GM18520 (cell line): ENCODE results near the gene USP37.

Experiments used
- ATAC-seq: cut with Tn5 transposase; IDR thresholded peaks from one replicate; pipeline ENCODE4 v1.9.1; 2021; ENCODE audit not compliant: unreplicated experiment

The USP37 gene

GRCh38 chr2:218434456-218434855 lies 133.7 kb downstream of the USP37 start:
- ATAC-seq, result no peak

DNA sequence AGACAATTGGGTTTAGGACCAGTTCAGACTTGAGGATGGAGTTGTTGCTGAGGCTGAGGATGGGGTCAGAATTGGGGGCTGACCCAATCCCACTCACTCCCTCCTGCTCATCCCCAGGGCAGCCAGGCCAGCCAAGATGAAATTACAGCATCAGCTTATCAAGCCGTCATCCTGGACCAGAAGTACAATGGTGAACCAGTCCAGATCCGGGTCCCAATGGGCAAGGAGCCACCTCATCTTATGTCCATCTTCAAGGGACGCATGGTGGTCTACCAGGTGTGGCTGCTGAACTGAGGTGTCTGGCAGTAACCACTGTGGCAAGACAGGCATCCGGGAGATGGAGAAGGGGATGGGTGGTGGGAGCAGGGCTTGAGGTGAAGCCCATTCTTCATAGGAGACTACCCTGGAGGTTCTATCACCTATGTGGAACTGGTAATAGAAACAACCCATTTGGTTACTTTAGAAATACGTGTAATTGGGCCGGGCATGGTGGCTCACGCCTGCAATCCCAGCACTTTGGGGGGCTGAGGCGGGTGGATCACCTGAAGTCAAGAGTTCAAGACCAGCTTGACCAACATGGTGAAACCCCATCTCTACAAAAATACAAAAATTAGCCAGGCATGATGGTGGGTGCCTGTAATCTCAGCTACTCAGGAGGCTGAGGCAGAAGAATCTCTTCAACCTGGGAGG lies 135.3 kb downstream of the USP37 start:
- no peak for ATAC-seq

GRCh38 chr2:218431878-218432277 lies 136.3 kb downstream of the USP37 start:
- no peak for ATAC-seq

- ATAC-seq, result no peak
These were observed 137.4 kb downstream of the USP37 start for GRCh38 chr2:218430721-218431120.

- ATAC-seq, result no peak
These were observed 138.0 kb downstream of the USP37 start for GRCh38 chr2:218429911-218430692.

DNA sequence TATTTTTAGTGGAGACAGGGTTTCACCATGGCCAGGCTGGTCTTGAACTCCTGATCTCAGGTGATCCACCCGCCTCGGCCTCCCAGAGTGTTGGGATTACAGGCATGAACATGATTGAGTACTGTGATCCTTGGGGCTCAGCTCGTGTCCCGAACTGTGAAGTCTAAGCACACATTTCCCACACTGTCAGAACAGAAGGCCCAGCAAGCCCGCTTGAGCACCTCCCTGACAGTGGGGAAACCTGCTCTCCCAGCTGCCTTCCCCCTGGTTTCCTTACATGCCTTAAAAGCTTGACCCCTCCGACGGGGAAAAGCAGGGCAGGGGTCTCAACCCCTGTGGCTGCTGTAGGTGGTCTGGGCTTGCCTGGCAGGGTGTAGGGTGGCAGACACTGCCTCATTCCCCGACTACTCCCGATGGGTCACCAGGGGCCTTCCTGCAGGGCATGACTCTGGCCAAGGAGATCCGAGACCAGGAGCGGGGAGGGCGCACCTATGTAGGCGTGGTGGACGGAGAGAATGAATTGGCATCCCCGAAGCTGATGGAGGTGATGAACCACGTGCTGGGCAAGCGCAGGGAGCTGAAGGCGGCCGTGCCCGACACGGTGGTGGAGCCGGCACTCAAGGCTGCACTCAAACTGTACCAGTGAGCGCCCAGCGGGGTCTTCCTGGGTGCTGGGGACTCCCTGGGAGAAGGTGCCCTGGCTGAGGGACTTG lies 139.1 kb downstream of the USP37 start:
- ATAC-seq, result no peak

GRCh38 chr2:218427741-218428140 lies 140.4 kb downstream of the USP37 start:
- ATAC-seq, result no peak

- no peak for ATAC-seq
These were observed 142.6 kb downstream of the USP37 start for GRCh38 chr2:218425531-218425930.

DNA sequence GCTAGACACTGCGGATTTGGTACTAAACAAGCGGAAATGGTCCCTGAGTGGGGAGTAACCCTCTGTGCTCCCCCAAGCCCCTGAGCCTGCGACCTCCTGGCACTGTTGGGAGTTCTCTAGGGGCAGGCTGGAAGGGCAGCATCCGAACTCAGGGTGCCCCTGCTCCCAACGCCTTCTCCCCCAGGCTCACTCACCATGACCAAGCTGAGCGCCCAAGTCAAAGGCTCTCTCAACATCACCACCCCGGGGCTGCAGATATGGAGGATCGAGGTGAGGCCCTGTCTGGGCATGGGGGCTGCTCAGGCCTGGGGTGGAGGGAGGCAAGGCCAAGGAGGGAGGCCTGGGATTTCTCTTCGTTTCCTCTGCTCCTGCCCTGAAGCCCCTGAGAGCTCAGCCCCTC lies 144.6 kb downstream of the USP37 start:
- ATAC-seq, result no peak

DNA sequence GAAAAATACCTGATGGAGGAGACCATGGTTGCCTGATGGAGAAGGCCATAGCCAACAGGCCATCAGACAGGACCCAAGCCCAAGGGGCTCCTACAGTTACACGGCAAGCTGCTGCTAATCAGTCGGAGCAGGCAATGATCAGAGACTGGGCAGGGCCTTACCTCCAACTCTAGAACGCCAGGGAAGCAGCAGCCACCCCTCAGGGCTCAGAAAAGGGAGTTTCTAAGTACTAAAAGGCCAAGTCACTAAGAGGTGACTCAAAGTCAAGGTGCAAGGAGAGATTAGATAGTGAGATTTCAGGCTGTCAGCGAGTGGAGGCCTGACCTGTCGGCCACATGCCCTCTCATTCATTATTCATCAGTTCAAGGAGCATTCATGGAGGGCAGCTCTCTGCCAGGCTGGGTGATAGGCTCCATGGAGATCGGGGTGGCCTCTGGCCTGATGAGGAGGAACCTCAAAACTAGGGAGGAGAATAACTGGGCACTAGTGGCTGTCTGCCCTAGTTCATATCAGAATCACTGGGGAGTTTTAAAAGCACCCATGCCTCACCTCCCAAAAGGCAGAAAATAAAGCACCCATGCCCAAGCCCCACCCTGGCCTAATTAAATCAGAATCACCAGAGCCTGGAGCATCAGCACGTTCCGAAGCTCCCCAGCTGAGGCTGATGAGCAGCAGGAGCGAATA lies 145.6 kb downstream of the USP37 start:
- ATAC-seq, result no peak

GRCh38 chr2:218421027-218421426 lies 147.1 kb downstream of the USP37 start:
- no peak for ATAC-seq

GRCh38 chr2:218419630-218420216 lies 148.4 kb downstream of the USP37 start:
- no peak for ATAC-seq

GRCh38 chr2:218418717-218419458 lies 149.3 kb downstream of the USP37 start, which contains the start of gene VIL1:
Gene VIL1, plus strand, starts transcription at chr2:218419123. Its CDS starts 4,656 bp downstream, at chr2:218423779.
- no peak for ATAC-seq

DNA sequence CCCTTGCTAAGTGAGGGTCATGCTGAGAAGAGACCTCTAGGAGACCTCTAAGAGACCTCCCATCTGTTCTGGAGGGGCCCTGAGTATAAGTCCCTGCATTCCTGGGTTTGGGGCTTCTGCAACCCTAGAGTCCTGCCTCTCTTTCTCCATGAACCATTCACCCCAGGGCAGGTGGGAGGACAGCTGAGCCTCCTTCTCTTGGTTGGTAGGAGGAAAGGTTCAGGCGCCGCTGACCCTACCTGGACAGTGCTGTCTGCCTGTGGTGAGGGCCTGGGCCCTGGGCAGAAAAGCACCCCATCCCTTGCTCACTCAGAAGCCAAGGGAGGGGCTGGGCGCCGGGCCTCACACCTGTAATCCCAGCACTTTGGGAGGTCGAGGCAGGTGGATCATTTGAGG lies 149.8 kb downstream of the USP37 start:
- ATAC-seq, result no peak

DNA sequence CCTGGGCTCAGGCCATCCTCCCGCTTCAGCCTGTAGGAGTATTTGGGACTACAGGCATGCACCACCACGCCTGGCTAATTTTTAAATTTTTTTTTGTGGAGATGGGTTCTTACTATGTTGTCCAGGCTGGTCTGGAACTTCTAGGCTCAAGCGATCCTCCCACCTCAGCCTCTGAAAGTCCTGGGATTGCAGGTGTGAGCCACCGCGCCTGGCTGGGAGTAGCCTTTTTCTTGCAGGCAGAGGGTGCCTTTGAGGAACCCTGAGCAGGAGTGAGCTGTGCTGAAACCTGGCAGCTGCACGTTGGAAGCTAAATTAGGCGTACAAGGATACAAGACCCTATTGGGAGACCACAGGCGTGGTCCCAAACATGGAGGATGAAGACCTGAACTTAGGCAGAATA lies 160.4 kb downstream of the USP37 start:
- no peak for ATAC-seq

DNA sequence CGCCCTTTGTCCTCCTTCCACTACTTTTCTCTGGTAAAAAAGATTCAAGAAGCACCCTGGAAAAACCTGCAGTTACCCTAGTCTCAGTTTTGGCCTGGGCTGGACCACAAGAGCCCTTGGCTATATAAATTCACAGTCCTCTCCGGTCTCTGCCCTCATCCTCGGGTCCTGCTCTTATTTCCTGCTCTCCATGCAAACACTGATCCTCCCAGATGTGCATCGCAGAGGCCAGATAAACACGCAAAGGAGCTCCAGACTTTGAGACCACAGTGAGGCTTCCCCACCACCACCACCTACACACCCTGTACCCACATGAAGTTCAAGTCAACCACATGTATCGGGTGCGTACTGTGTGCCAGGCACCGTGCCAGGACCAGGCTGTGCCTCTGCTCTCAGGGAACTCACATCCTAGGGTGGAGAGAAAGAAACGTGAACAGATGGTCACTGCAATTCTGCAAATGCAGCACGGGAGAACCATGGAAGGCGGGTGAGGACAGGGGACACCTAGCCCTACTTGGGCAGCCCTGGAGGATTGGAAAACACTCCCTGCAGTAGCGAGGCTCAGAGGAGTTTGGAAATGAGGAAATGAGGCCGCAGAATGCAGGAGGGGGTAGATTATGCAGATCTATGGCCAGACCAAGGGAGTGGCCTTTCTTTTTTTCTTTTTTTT lies 161.1 kb downstream of the USP37 start:
- no peak for ATAC-seq

- ATAC-seq, result peak; percentile 70
These were observed 161.8 kb downstream of the USP37 start for GRCh38 chr2:218406209-218406948.

GRCh38 chr2:218405746-218406208 lies 162.4 kb downstream of the USP37 start:
- peak; percentile 5 for ATAC-seq
